Stimulated activated CD4-positive, alpha-beta T cell treated with anti-CD3 and anti-CD28 coated beads, Interleukin-15, amount 100 ng/mL, for 24 hours (primary cell): ENCODE data around the gene ELOVL5.

ENCODE experiments used
- DNase-seq: peaks from one replicate; pipeline ENCODE4 v3.0.0-alpha.2; 2020

Gene ELOVL5

GRCh38 chr6:53268858-53269608 is 79.7 kb downstream of the ELOVL5 start:
- no peak for DNase-seq

GRCh38 chr6:53266553-53267090 is 82.1 kb downstream of the ELOVL5 start:
- no peak for DNase-seq

- no peak for DNase-seq
Measured at GRCh38 chr6:53264915-53265607, 83.7 kb downstream of the ELOVL5 start.

GRCh38 chr6:53264337-53264736 is 84.4 kb downstream of the ELOVL5 start:
- DNase-seq = no peak

- DNase-seq = no peak
Measured at GRCh38 chr6:53263917-53264316, 84.8 kb downstream of the ELOVL5 start.

- no peak for DNase-seq
Measured at GRCh38 chr6:53259860-53260580, 88.7 kb downstream of the ELOVL5 start.

GRCh38 chr6:53258774-53259155 is 90.0 kb downstream of the ELOVL5 start:
- DNase-seq = no peak

GRCh38 chr6:53258076-53258773 is 90.5 kb downstream of the ELOVL5 start:
- no peak for DNase-seq

GRCh38 chr6:53257533-53257932 is 91.2 kb downstream of the ELOVL5 start:
- DNase-seq = no peak

- DNase-seq = no peak
Measured at GRCh38 chr6:53257001-53257400, 91.7 kb downstream of the ELOVL5 start.

- no peak for DNase-seq
Measured at GRCh38 chr6:53252177-53252692, 96.5 kb downstream of the ELOVL5 start.

- DNase-seq = no peak
Measured at GRCh38 chr6:53251033-53251672, 97.6 kb downstream of the ELOVL5 start.

- no peak for DNase-seq
Measured at GRCh38 chr6:53250176-53251032, 98.3 kb downstream of the ELOVL5 start.

GRCh38 chr6:53246924-53247323 is 101.8 kb downstream of the ELOVL5 start:
- no peak for DNase-seq

GRCh38 chr6:53244958-53245357 is 103.8 kb downstream of the ELOVL5 start:
- DNase-seq = peak; percentile 28

- DNase-seq = no peak
Measured at GRCh38 chr6:53244399-53244931, 104.3 kb downstream of the ELOVL5 start.

GRCh38 chr6:53241938-53242337 is 106.8 kb downstream of the ELOVL5 start:
- no peak for DNase-seq

- peak; percentile 22 for DNase-seq
Measured at GRCh38 chr6:53240761-53241160, 108.0 kb downstream of the ELOVL5 start.

- DNase-seq = no peak
Measured at GRCh38 chr6:53240139-53240538, 108.6 kb downstream of the ELOVL5 start.

- no peak for DNase-seq
Measured at GRCh38 chr6:53239526-53239925, 109.2 kb downstream of the ELOVL5 start.

- no peak for DNase-seq
Measured at GRCh38 chr6:53238311-53238710, 110.4 kb downstream of the ELOVL5 start.
